Hepatic stellate cell (primary cell): Measurements from ENCODE around the gene FIGLA.
"Not testable (repeated sequence)": the region's sequence is repeated elsewhere in the genome, so short reads cannot be mapped to it uniquely, and the experiment has no call there.

Experiments used
- DNase-seq: peaks from one replicate; pipeline ENCODE4 v3.0.0; 2011; ENCODE audit warnings: low spot score

Gene FIGLA

DNA sequence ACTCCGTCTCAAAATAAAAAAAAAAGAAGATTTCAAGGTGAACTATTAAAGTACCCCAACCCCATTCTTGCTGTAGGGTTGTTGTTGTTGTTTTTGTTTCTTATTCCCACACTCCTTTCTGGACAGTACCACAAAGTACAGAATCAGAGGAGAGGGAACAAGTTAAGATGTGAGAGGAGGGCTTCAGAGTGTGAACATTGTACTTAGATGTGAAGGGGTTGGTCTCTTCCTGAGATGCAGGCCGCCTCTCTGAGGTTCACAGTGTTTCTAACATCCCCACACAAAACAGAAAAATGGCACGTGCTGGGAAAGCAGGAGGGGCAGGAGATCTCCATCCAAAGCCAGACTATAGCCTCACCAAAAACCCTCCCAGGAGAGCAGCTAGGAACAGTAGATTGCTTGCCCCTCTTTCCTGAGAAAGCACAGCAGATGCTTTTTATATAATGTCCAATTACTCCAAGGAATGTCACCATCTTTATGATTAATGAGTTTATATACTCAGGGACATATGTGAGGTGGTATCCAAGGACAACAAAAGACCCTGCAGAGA lies 45.1 kb downstream of the FIGLA start:
- DNase-seq, result no peak

DNA sequence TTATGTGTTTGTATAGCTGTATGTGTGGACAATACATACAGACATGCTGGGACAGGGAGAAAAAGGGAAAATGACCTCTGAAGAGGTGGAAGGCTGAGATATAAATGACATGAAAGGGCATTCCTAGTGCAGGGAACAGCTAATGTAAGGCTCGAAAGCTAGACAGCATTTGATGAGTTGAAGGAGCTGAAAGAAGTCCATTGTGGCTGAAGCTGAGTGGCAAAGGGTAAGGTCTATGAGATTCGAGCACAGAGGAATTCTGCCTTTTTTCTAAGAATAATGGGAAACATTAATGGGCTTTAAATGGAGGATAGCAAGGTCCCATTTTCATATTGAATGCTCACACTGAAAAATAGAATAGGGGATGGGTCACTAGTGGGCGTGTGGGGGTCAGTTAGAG lies 46.0 kb downstream of the FIGLA start:
- DNase-seq, result no peak

DNA sequence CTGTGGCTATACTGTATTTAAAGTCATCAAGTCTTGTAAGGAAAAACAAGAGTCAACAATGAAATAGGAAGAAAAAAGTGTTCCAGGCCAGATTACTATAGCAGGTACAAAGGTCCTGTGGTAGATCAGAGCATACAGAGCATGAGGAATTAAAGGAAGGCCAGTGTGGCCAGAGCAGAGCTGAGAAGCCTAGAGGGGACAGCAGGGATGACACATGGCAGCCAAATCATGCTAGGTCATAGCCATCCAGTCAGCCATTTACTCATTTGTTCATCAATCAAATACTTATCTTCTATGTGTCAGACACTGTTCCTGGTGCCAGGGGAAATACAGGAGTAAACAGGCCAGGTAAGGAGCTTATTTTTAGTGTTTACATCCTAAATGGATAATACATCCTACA lies 46.8 kb downstream of the FIGLA start:
- no peak for DNase-seq

DNA sequence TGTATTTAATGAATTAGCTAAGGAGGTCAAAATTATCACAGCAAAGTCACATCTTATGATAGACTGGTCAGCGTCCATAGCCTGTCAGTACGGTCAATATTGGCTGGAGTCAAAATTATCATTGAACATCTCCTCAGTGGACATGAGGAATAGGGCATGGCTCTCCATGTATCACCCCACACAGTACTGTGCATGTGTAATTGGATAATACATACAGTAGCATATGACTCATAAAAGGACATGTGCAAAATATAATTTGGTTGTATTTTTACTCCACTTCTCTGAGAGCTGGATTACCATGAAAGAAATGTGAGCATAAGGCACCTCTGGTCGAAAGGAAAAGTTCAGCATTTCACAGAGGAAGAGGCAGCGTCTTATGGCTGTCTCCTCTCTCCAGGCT lies 47.4 kb downstream of the FIGLA start:
- no peak for DNase-seq

DNA sequence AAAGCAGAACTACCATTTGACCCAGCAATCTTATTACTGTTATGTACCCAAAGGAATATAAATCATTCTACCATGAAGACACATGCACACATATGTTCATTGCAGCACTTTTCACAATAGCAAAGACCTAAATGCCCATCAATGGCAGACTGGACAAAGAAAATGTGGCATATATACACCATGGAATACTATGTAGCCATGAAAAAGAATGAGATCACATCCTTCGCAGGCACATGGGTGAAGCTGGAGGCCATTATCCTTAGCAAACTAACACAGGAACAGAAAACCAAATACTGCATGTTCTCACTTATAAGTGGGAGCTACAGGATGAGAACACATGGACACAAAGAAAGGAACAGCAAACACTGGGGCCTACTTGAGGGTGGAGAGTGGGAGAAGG lies 51.0 kb downstream of the FIGLA start:
- DNase-seq, result not testable (repeated sequence)

DNA sequence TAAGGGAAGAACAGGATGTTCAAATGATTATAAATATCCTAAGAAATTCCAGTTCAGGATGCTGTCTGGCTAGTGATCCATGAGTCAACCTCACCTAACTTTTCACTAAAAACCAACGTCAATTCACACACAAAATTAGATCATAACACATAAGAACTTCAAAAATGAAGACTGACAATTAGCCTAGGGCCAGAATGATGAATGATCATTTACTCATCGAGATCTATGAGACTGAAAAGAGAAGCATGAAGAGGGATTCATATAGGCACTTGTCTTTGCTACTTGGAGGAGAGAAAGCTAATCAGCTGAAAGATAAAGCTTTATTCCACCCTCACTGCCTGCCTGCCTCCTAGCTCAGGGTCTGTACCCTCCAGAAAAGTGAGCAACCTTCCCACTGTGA lies 52.3 kb downstream of the FIGLA start:
- DNase-seq, result no peak

DNA sequence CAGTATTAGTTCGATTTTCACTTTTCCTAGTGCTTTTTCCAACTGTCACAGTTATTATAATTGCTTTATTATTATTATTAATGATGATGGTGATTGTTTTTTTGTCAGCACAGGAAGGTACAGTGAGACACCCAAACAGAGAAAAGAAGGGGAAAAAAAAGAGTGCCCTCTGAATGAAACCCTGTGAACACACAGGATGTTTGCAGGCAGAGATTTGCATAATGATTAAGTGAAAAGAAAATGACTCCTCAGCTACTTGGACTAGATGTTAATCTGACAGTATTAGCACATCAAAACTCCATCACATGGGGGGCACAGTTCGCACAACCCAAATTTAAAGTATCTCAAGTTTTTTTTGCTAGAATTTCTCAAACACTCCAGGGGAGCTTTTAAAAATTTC lies 55.4 kb downstream of the FIGLA start:
- DNase-seq, result no peak

DNA sequence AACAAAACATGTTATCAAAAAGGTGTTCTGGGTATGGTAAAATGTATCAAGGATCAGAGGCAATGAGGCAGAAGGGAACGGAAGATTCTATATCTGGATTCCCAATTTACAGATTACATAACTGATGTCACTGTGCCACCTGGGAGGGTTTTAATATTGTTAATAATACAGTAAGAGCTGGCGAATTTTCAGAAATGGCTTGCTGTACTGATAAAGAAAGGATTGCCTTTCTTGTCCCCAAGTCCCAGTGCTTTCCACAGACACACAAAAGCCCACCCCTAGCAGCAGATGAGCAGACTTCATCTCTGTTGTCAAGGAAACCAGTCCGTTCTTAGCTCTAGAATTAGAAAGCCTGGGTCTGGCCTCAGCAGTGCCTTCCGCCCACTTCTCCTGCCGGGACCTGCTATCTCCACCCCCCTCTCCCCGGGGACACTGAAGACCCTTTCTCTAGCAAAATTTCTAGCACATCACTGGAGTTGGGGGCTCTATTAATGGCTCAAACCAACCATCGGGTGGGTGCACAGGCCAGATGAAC lies 56.7 kb downstream of the FIGLA start:
- DNase-seq, result no peak

DNA sequence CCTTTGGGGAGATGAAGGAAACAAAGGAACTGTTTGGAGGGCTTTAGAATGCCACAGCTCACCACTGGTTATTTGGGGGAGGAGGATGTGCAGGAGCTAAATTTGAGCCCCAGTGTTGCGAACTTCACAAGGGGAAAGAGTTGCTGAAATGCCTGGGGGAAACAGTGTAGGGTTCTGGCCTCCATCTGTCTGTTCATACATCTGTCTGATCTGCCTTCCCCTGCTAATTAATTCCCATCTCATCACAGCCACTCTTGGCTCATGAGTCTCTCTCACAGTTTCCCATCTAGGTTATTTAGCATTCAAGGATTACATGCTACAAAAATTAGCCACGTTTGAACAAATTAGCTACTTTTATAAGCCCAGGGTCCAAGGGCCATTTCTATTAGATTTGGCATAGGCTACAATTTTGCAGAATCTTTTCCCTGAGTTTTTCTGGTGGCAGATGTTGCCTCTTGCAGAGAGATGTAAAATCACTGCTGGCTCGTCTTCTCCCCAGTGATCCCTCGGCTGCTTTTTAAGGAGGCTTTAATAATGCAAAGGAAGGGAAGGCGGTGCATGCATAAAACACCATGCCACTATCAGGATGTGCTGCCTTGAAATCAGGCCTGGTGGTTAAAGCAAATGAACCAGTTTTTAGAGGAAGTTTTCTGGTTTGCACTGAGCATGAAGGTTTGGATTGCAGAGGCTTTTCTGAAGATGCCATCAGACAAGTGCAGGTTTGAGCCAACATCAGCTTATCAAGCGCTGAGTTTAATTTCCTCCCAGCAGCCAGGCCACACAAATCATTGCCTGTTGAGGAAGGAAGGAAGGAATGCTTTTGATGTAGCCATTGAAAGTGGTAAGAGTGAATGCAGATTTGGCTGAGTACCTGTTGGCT lies 57.4 kb downstream of the FIGLA start:
- DNase-seq, result no peak

DNA sequence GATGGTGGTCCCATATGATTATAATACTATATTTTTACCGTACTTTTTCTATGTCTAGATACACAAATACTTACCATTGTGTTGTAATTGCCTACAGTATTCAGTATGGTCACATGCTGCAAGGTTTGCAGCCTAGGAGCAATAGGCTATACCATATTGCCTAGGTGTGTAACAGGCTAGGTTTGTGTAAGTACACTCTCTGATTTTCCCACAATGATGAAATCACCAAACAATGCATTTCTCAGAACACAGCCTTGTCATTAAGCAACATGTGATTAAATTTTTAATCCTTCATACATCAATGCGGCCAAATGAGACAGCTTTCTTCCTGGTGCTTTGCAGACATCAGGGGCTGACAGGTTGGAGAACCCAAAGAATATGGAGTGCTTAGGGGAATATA lies 59.7 kb downstream of the FIGLA start:
- DNase-seq, result no peak

DNA sequence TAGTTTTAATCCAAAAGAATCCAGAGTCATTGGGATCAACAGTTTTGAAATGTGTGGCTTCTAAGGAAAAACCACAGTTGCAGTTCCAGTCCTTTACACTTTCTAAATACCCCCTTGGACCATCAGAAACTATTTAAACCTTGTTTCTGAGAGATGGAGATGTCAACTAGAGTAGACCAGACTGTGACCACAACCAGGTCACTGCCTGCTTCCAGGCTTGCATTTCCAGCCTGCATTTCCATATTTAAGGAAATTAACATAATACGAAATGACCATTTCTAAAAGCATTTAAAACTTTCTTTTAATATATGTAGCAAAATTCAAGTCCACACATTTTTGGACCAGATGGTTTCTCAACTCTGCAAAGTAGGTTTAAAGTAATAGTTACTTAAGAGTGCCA lies 60.8 kb downstream of the FIGLA start:
- no peak for DNase-seq

DNA sequence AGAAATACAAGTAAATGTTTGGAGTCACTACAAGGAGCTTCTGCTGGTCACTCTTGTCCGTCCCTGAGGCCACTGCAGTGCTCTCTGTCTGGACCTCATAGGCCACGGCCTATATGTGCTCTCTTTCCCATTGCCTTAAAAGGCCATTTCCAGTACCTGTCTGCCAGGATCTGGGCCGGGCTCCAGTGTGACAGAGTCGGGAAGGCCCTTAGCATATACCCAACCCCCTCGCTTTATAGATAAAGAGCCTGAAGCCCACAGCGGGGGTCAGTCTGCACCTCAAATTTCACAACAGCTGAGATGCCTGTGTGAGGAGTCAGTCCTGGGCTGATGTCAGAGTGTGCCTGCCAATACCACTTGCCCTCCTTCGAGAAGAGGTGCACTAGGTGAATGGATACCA lies 62.3 kb downstream of the FIGLA start:
- DNase-seq, result no peak
